GM18858 (cell line): Measurements from ENCODE around the gene OR2A14.
"Not testable (repeated sequence)": the region's sequence is repeated elsewhere in the genome, so short reads cannot be mapped to it uniquely, and the experiment has no call there.

ENCODE experiments used
- ATAC-seq: cut with Tn5 transposase; IDR thresholded peaks from one replicate; pipeline ENCODE4 v1.9.1; 2021; ENCODE audit not compliant: unreplicated experiment

The OR2A14 gene

DNA sequence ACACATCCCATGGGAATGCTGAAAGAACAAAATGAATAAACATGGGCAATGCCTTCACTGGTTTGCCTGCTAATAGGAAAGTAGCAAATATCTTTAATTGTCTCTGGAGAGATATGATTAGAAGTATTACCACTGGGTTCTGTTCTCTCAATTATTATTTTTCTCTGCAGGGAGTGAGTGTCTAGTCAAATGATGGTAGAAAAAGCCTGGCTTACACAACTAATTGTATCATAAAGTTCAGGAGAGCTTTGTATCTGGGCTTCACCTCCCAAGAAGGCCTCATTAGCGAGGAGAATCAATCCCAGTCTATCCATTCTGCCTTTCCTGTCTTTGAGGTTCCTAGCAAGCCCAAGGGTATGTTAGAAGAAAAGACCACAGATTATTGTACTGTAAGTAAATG is at the start of gene OR2A14:
Gene OR2A14, plus strand, starts transcription at position 301 of the 400 bp plus-strand sequence. CDS start 5,937 bp downstream, outside the sequence.
- ATAC-seq = no peak

GRCh38 chr7:144074374-144074773 is 48.6 kb upstream of the OR2A14 start:
- no peak for ATAC-seq

GRCh38 chr7:144085978-144086377 is 37.0 kb upstream of the OR2A14 start, which contains the start of gene OR2A12:
OR2A12 (plus strand) TSS chr7:144086278; CDS start chr7:144095108, 8,830 bp downstream.
- ATAC-seq = no peak

- no peak for ATAC-seq
These were observed 36.2 kb upstream of the OR2A14 start for GRCh38 chr7:144086730-144087129.

- no peak for ATAC-seq
These were observed 35.7 kb upstream of the OR2A14 start for GRCh38 chr7:144087230-144087629.

DNA sequence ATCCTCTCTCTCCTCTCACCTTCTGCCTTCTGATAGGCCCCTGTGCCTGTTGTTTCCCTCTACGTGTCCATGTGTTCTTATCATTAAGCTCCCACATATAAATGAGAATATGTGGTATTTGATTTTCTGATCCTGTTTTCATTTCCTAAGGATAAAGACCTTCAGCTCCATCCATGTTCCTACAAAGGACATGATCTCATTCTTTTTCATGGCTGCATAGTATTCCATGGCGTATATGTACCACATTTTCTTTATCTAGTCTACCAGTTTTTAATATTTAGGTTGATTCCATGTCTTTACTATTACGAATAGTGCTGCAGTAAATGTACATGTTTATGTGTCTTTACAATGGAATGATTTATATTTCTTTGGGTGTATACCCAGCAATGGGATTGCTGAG is 32.3 kb upstream of the OR2A14 start:
- no peak for ATAC-seq

GRCh38 chr7:144098776-144099175 is 24.2 kb upstream of the OR2A14 start:
- no peak for ATAC-seq

DNA sequence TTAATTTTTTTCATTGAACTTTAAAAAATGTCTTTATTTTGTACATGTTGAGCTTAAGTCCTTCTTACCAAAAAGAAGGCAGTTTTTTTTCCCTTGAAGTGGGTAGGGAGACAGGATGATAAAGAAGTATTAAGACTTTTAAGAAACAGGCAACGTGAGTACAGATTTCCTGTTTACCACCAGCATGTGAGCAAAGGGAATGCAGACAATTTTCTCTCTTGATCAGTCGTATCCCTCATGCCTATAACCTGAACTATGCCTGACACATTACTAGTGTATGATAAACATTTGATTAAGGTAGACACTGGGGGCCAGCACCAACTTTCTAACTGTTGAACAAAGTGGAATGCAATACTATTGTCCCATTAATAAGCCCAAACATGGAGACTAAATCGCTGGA is 22.4 kb upstream of the OR2A14 start:
- ATAC-seq = no peak

DNA sequence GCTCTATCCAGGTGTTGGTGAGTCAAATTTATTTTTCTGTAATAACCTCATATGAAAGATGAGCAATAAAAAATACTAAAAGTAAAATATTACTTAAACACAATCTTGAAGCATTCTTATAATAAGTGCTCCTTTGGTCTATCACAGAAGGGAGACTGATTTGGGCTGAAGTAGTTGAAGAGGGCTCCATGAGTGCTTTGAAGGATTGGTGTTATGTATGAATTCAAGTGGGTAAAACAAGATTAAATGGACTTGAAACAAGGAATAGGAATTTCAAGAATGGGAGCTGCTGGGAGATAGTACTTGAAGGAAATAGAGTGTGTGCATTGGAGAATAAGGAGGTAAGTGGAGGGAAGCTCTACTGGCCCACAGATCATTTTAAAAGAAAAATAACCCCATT is 20.9 kb upstream of the OR2A14 start:
- no peak for ATAC-seq

- ATAC-seq = no peak
These were observed 17.8 kb upstream of the OR2A14 start for GRCh38 chr7:144105211-144105610.

DNA sequence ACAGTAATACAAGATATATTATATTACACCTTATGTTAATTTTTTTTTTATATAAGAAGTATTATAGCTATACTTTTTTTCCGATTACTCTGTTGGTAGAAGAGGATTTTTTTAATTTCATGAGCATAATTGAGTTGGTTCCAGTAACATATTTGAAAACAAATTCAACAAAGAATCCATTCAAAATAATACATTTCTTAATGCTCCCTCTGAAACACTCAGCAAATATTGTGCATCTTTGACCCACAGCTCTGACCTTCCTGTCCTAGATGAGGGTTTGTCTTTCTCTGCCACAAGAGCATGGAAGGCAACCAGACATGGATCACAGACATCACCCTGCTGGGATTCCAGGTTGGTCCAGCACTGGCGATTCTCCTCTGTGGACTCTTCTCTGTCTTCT is 13.7 kb upstream of the OR2A14 start, which contains the start of gene OR2A2:
Gene OR2A2, plus strand, starts transcription at position 301 of the 400 bp plus-strand sequence. Its CDS starts 0 bp downstream, at position 301.
- no peak for ATAC-seq

GRCh38 chr7:144110272-144110671 is 12.7 kb upstream of the OR2A14 start:
- ATAC-seq = no peak

DNA sequence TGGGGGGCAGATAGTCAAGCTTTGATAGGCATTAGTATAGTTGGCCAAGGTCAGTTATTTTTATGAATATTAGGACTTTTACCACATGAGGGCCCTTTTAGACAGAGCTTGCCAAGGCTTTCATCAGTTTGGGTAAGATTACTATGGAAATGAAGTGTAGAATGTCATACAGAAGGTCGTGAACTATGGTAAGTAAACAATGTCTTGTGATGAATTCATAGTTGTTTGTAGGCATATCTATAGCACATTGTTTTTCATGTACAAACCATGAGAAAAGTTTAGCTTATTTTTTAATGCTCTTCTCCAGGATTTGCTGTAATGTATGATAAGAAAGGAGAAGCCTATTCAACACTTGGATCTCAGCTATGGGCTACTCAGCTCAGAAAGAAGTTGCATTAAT is 9.3 kb upstream of the OR2A14 start:
- no peak for ATAC-seq

DNA sequence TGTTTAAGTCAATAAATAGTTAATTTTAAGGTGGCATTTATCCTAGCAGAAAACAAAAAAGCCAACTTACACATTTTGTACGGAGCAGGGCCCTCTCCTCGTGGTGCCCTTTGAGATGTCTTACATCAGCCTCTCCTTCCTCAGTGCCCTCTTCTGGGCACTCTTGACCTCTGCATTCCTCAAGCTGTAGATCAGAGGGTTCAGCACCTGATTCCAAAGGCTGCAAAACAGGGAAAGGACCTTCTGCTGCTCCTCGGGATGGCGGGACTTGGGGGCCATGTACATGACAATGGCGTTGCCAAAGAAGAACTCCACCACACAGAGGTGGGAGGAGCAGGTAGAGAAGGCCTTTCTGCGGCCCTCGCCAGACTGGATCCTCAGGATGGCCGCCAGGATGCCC is 4.6 kb upstream of the OR2A14 start:
- no peak for ATAC-seq

GRCh38 chr7:144127714-144128334 is 4.8 kb downstream of the OR2A14 start:
- peak; percentile 99 for ATAC-seq

DNA sequence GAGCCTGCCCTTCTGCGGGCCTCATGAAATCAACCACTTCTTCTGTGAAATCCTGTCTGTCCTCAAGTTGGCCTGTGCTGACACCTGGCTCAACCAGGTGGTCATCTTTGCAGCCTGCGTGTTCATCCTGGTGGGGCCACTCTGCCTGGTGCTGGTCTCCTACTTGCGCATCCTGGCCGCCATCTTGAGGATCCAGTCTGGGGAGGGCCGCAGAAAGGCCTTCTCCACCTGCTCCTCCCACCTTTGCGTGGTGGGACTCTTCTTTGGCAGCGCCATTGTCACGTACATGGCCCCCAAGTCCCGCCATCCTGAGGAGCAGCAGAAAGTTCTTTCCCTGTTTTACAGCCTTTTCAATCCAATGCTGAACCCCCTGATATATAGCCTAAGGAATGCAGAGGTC is 6.6 kb downstream of the OR2A14 start:
- not testable (repeated sequence) for ATAC-seq

GRCh38 chr7:144130730-144131129 is 7.8 kb downstream of the OR2A14 start:
- no peak for ATAC-seq

DNA sequence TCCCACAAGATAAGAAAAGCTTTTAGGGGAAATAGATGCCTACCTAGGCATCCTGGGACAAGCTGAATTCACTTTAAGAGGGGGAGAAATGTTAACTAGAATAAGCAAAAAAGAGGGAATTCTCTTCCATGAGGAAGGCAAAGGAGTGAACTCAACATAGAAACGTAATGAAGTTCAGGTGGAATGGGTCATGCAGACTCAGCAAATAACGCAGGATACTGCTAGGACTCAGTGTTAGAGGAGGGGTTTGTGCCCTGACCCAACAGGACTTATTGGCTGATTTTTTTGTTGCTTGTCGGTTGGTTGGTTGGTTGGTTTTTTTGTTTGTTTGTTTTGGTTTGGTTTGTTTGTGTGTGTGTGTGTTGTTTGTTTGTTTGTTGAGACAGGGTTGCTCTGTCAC is 9.3 kb downstream of the OR2A14 start:
- ATAC-seq = no peak

DNA sequence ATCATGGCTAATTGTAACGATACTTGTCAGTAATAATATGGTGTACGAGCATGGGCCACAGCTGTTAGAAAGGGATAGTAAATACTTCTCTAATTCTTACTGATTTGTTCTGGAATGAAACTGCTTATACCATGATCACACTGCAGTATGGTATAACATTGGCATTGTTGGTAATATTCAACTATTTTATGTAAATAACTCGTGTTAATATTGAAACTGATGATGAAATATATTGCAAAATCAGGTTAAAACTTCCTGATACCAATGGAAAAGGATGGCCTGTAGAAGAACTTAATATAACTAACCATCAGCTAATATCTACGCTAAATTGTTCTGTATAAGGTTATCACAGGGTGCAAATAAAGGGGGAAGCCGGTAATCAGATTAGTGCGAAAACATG is 10.3 kb downstream of the OR2A14 start:
- no peak for ATAC-seq

GRCh38 chr7:144134116-144134515 is 11.1 kb downstream of the OR2A14 start:
- ATAC-seq = no peak

GRCh38 chr7:144137501-144137900 is 14.5 kb downstream of the OR2A14 start:
- no peak for ATAC-seq

- no peak for ATAC-seq
These were observed 19.2 kb downstream of the OR2A14 start for GRCh38 chr7:144142187-144142586.

GRCh38 chr7:144144426-144144825 is 21.4 kb downstream of the OR2A14 start:
- ATAC-seq = no peak
